ENCODE data around the gene OR5P2.
"Not testable (repeated sequence)": the region's sequence is repeated elsewhere in the genome, so short reads cannot be mapped to it uniquely, and the experiment has no call there.

The OR5P2 gene

GRCh38 chr11:7796842-7797241, at the start of gene OR5P2:
Gene OR5P2 (minus strand): TSS chr11:7796942. CDS start chr11:7796942, 0 bp downstream.
- no peak for DNase-seq

- DNase-seq = no peak
These were observed 49.3 kb upstream of the OR5P2 start for GRCh38 chr11:7846003-7846402.

- DNase-seq = no peak
These were observed 48.2 kb upstream of the OR5P2 start for GRCh38 chr11:7844986-7845385.

- DNase-seq = no peak
These were observed 47.8 kb upstream of the OR5P2 start for GRCh38 chr11:7844521-7844920.

- DNase-seq = no peak
These were observed 43.8 kb upstream of the OR5P2 start for GRCh38 chr11:7840578-7840977.

- no peak for DNase-seq
These were observed 36.8 kb upstream of the OR5P2 start for GRCh38 chr11:7833527-7833926.

GRCh38 chr11:7830740-7831139, 34.0 kb upstream of the OR5P2 start, which contains the start of gene OR5P3:
Gene OR5P3 (minus strand): TSS chr11:7830840.
- no peak for DNase-seq

GRCh38 chr11:7826324-7826723, 29.6 kb upstream of the OR5P2 start:
- DNase-seq = no peak

- DNase-seq = not testable (repeated sequence)
These were observed 23.7 kb upstream of the OR5P2 start for GRCh38 chr11:7820417-7820816.

GRCh38 chr11:7814897-7815296, 18.2 kb upstream of the OR5P2 start:
- DNase-seq = not testable (repeated sequence)

- not testable (repeated sequence) for DNase-seq
These were observed 13.6 kb upstream of the OR5P2 start for GRCh38 chr11:7810301-7810700.

- no peak for DNase-seq
These were observed 3.5 kb downstream of the OR5P2 start for GRCh38 chr11:7793233-7793632.

GRCh38 chr11:7787239-7787638, 9.5 kb downstream of the OR5P2 start:
- no peak for DNase-seq

- no peak for DNase-seq
These were observed 21.1 kb downstream of the OR5P2 start for GRCh38 chr11:7775689-7776088.

GRCh38 chr11:7764301-7764700, 32.4 kb downstream of the OR5P2 start:
- not testable (repeated sequence) for DNase-seq

GRCh38 chr11:7759010-7759409, 37.7 kb downstream of the OR5P2 start:
- DNase-seq = no peak

- no peak for DNase-seq
These were observed 47.3 kb downstream of the OR5P2 start for GRCh38 chr11:7749456-7749855.

Data from NCI-H2171 treated with DMSO at 0.1 percent for 48 hours (cell line).